Measurements from ENCODE around the gene ARHGEF6.

ARHGEF6 gene

GRCh38 chrX:136742721-136743379 is 37.9 kb downstream of the ARHGEF6 start:
- DNase-seq = no peak

GRCh38 chrX:136738049-136738729 is 42.5 kb downstream of the ARHGEF6 start:
- no peak for DNase-seq

GRCh38 chrX:136736690-136737089 is 44.0 kb downstream of the ARHGEF6 start:
- no peak for DNase-seq

- DNase-seq = no peak
These were observed 45.1 kb downstream of the ARHGEF6 start for GRCh38 chrX:136735601-136736000.

GRCh38 chrX:136733613-136734012 is 47.1 kb downstream of the ARHGEF6 start:
- no peak for DNase-seq

GRCh38 chrX:136731798-136732197 is 48.9 kb downstream of the ARHGEF6 start:
- no peak for DNase-seq

- no peak for DNase-seq
These were observed 49.4 kb downstream of the ARHGEF6 start for GRCh38 chrX:136731207-136731782.

GRCh38 chrX:136728393-136728792 is 52.3 kb downstream of the ARHGEF6 start:
- no peak for DNase-seq

GRCh38 chrX:136725441-136726104 is 55.2 kb downstream of the ARHGEF6 start:
- no peak for DNase-seq

- no peak for DNase-seq
These were observed 62.6 kb downstream of the ARHGEF6 start for GRCh38 chrX:136718091-136718490.

- DNase-seq = no peak
These were observed 65.8 kb downstream of the ARHGEF6 start for GRCh38 chrX:136714626-136715599.

- no peak for DNase-seq
These were observed 68.0 kb downstream of the ARHGEF6 start for GRCh38 chrX:136712650-136713310.

- DNase-seq = no peak
These were observed 69.6 kb downstream of the ARHGEF6 start for GRCh38 chrX:136711147-136711546.

- DNase-seq = no peak
These were observed 70.3 kb downstream of the ARHGEF6 start for GRCh38 chrX:136710325-136710951.

GRCh38 chrX:136708348-136708747 is 72.4 kb downstream of the ARHGEF6 start:
- DNase-seq = no peak

GRCh38 chrX:136697156-136697555 is 83.6 kb downstream of the ARHGEF6 start:
- DNase-seq = no peak

- peak; percentile 2 for DNase-seq
These were observed 86.2 kb downstream of the ARHGEF6 start for GRCh38 chrX:136694431-136695087.

- no peak for DNase-seq
These were observed 88.5 kb downstream of the ARHGEF6 start for GRCh38 chrX:136692271-136692670.

GRCh38 chrX:136691028-136691809 is 89.5 kb downstream of the ARHGEF6 start:
- DNase-seq = no peak

GRCh38 chrX:136689436-136689835 is 91.3 kb downstream of the ARHGEF6 start:
- DNase-seq = no peak

All from NCI-H2081 treated with DMSO at 0.1 percent for 48 hours (cell line).